ENCODE results near the gene DNAH10.

- TF ChIP-seq CTCF (IDR thresholded peaks at IDR 0.05), result no peak
- TF ChIP-seq POLR2A (IDR thresholded peaks at IDR 0.05), result no peak
Observed at GRCh38 chr12:123850246-123851134, 88.4 kb downstream of the DNAH10 start.
